CD4-positive, alpha-beta T cell treated with Interleukin-21 for 1 hour (primary cell): ENCODE results near the gene SOBP.

Experiments
- DNase-seq: peaks from one replicate; pipeline ENCODE4 v3.0.0-alpha.2; 2020

The SOBP gene

DNA sequence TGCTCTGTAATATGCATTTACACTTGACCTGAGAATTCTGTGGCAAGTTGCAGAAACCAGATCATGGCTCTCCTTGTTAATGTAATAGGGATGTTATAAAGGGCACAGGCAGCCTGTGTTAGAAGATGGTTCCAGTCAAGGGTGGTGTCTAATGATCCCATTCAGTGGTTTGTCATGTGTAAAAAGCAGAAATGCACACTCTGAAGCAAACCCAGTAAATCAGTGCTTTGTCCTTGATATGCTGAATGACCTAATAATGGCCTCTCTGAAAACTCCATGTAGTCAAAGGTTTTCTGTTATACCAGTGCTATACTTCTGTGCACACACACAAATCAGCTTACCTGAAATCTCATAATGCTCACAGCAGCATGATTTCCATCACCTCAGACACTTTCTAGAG, 66.2 kb downstream of the SOBP start:
- DNase-seq = no peak

DNA sequence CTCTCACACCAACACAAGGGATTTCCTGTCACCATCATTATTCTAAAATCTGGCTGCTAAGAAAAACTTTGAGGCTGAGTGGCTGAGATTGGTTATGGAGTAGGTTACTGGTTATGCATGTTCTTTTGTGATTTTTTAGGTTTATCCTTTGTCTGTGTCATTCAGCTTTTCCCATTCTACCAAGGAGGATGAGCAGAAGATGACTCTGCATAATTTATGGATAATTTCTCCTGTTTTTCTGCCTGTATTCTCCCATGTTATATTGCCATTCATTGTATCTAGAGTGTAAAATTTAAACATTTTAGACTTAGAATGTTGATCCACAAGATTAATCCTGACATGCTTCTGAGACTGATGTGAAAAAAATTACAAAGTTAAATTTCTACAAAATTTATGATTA, 67.8 kb downstream of the SOBP start:
- DNase-seq = no peak

DNA sequence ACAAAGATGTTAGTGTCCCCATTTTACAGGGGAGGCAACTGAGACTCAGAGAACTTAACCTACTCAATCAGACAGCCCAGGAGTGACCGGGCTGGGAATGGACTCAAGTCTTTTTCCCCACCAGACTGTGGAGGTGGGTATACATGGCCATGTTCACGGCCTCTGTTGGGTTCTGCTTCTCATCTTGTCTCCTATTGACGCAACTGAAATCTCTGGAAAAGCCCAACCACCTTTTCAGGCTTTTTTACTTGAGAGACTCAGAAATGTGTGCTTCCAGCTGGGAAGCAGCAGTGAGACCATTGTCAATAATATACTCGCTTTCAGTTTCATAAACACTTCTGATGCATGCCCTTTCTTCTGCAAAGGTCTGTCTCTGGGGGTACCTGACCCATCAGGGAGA, 70.7 kb downstream of the SOBP start:
- DNase-seq = no peak

DNA sequence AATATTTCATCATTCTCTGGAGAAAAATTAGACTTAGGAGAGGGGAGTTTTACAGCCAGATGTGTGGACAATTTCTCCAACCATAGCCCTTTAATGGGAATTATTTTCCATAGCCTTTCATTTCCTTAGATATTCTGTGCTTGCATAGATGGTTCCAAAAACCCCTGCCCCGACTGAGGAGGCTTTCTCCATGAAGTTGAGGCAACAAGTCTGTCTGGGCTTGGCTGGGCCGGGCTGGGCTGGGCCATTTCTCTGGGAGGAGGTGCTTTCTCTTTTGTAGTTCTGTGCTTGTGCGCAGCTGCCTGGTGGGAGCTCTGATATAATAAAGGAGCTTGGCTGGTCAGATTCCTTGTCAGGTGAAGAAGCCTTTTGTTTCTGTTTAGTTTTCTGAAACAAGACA, 71.4 kb downstream of the SOBP start:
- no peak for DNase-seq

DNA sequence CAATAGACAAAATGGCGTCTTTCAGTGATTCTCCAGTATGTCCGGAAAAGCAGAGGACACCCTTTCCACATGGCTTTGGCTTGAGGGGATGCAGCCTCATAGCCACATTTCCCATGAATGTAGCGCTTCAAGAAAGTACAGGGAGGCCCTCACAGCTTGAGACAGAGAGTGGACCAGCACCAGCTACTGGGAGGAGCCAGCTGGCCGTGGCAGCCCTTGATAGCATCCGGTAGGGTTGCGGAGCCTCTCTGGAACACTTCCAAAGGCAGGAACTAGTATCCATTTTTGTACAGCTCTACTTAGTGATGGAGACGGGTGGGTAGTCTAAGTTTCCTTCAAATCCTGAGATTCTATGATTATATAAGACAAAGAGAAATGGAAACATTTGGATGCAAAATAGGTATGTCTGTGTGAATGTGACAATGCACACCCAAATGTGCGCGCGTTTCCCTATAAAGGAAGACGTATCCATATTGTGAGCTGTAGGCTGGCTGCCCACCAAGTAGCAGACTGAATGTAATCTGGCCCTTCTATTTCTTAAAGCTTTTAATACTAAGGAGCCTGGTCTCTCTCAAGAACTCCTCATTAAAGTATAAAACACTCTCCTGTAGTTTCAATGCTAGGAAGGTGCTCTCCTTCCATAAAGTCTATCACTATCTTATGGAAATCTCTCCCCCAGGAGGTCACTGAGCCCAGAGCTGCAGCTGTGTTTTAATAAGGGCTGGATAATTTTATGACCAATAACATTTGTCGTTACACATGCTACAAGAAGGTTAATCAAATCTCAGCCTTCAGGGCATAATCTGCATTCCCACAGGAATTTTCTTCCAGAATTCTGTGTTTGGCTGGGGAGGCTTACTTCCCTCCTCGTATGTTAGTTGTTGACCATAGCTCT, 74.0 kb downstream of the SOBP start:
- no peak for DNase-seq

DNA sequence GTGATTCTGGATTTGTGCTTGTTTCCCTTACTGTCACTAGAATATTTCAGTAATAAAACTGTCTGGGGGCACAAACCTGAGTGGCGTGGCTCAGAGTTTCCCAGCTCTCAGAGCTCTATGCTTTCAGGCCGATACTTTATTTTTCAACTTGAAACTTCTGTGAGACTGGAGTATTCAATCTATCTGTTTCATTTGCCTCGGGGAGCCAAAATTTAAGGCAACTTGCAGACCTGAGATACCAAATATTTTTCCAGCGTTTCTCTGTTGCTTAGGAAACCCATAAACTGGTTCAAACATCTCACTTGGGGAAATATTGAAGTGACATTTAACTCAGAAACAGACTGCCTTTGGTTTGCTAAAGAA, 74.7 kb downstream of the SOBP start:
- no peak for DNase-seq

DNA sequence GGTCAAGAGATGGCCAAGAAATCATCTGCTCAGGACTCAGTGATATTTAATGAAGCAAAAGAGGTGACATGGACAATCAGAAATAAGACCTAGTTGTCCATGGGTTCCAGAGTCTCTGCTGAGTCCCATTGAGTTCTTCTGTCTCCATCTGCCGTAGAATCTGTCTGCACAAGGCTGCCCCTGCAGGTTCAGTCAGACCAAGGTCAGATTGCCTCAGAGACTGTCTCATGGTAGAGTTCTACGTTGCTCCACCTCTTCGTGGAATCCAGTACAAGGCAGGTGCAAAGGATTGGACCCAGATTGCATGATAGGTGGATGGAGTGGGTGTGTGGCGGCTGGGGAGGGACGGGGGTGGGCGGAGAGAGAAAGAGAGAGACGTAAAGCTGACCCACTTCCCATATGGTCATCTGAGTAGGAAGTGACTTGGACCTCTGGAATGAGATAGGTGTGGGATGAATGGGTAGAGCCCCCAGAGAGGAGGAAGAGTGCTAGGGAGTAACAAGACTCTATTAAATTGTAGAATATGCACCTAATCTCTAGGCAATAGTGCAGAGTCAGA, 75.3 kb downstream of the SOBP start:
- DNase-seq = no peak

DNA sequence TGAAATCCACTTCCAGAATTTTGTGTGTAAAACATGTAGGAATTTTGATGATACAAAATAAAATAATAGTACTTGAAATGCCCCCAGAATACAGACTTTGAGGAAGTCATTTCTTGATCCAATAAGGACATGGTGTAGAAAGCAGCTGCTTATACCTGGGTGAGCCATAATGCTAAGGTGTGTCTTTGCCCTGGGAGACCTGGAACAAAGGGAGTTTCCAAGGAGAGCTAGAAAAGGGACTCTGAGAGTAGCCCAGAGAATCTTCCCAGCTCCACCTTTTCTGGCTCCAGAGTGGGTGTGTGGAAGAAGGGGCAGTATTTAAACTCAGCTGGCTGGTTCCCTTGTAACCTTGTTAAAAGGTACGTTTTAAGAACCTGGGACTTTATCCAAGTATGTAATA, 77.7 kb downstream of the SOBP start:
- DNase-seq = no peak

DNA sequence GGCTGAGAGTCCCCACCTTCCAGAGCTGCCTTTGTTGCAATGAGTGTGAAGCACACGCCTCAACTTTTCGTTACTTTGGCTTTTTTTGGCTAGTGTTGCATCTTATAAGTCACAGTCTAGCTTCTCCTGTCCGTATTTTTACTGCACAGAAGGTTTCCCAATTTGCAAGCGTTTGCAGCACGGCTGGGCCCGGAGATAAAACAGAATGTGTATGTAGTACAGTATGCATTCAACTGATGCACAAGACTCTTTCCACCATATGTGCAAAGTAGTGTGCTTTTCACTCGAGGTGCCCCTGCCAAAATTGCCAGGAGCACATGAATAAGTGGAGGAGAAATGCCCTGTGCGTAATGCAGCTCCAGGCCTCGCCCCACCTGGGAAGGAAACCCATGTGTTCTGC, 79.6 kb downstream of the SOBP start:
- no peak for DNase-seq

DNA sequence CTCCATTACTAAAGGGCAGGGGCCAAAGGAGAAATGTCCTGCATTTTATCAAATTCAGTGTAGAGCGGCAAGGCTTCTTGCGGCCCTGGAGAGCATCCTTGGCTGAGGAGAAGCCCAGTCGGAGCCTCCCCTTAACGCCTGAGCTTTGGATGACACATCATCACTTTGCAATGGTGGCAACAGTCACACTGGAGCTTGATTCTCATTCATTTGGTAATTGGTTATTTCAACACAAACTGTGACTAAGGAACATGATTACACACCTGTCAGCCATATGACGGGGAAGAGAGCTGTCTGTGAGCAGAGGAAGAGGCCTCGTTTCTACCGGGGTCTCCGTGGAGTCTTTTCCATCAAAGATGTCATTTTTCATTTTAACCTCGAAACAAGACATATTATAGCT, 81.4 kb downstream of the SOBP start:
- DNase-seq = no peak

DNA sequence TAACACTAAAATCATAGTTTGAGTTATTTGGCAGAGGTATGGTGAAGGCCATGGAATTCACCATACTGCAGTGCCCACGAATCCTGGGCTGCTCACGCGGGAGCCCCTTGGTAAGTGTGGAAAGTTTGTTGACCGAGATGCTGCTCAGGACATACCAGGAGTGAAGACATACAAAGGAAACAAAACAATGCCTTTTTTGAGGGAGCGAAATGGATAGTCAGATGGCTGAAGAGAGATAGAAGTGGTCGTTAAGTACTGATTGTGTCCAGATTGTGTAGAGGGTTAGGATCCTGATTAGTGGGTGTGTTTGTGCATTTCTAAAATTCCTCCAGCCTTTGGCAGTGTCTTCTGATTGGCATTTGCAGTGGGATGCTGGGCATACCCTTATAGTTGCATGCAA, 83.0 kb downstream of the SOBP start:
- no peak for DNase-seq

DNA sequence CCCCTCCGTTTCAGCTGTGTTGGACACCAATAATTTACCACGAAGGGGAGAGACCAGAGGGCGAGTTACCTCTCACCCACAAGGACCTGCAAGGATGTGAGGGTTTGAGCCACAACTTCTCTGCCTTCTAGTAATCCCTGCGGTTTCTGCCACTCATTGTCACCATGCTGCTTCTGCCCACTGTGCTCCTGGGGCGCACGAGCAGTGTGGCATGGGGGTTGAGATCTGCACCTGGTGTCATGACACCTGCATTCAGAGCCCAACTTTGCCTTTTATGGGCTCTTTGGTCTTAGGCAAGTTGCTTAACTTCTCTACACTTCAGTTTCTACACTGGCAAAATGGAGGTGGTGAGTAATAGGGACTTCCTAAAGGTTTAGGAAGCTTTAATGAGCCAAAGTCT, 84.9 kb downstream of the SOBP start:
- DNase-seq = no peak

DNA sequence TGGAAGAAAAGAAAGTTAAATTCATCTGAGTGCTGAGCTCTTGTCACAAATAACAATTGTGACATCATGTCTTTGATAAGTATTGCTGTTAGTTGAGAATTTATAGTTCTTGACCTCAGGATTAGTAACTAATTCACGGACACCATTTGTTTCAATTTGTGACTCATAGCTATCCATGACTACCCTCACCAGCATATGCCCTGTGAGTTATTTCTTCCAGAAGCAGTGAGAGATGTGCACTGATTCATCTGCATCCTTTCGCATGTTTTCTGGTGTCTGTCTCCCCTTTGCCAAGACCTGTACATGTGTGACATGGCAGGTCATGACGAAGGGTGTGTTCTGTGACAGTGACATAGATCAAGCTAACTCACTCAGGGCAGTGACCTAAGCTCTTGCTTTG, 86.9 kb downstream of the SOBP start:
- DNase-seq = no peak

DNA sequence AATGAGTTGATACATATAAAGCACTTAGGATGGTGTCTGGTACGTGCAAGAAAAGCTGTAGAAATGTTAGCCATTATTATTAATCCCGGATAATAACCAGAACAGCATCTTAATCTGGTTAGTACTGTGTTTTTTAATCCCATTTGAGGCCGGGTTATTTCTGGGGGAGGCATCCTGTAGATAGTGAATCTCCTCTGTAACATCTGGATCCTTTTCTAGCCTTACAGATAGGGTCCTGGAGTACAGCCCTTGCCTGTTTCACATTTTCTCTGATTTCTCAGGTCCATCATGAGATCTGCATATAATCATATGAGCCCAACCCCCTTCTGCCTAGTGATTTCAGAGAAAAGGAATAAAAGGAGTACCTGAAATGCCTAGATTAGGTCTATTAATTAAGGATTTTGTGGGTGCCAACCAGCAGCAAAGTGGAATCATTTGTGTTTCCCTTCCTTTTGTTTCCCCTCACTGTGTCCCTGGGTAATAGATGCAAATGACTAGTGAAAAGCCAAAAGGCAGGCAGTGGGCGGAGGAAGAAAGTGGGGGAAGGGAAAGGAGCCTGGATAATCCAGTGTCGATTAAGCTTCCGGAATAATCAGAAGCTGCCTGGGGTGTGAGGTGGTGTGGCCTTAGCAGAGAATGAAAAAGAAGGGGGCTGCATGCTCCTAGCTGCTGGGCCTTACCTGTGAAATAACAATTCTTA, 88.9 kb downstream of the SOBP start:
- DNase-seq = no peak

DNA sequence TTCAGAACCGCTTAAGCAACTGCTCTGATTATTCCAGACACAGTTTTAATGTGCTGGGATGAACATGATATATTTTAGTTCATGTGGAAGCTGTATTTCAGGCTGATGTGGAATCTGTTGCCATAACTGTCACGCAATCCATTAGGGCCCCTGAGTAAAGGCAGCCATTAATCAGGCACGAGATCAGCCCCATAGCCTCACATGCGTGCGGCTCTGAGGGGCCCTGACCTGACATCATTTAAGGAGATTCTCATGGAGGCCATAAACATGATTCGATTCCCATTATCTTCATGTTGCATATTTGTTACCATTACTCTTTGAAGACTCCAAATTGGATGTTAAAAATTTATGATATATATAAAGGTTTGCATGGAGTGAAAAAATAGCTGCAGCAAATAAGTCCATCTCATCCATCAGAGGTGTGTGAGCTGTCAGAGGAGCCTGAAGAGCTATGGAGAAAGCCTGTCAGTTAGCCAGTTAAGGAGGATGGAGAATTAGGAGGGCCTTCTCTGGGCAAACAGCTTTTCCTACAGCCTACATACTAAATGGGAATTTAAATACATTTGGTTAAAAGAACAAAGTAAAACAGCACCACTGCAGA, 89.6 kb downstream of the SOBP start:
- no peak for DNase-seq

DNA sequence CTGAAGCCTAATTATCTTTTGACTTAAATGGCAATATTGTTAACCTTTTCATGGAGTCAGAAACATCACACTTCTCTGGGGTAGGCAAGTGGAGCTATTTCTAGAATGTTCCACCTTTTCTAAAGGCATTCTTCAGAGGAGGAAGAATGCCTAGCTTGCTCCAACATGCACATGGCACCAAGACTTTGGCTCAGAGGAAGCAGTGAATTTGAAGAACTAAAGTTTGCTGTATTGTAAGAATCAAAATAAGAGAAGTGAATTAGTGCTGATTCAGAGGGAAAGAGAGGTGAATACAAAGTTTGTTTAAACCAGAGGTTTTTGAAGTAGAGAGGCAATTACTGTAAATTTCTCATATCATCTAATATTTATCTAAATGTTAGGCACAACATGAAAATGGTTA, 92.2 kb downstream of the SOBP start:
- no peak for DNase-seq

DNA sequence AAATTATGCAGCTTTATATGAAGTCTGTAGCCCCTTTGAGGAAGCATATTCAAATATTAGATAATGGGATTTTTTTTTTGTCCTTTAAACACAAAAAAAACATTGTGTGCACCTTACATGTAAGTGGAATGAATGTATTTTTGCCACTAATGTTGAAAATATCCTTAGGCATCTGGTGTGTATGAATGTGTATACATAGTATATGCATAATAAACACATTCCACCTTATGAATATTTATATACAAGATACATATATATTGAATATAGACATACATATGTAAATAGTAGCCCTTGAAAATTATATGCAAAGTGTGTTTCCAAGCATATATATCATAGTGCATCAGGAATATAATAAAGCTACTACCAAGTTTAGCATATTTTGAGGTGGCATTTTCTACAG, 94.8 kb downstream of the SOBP start:
- DNase-seq = no peak

DNA sequence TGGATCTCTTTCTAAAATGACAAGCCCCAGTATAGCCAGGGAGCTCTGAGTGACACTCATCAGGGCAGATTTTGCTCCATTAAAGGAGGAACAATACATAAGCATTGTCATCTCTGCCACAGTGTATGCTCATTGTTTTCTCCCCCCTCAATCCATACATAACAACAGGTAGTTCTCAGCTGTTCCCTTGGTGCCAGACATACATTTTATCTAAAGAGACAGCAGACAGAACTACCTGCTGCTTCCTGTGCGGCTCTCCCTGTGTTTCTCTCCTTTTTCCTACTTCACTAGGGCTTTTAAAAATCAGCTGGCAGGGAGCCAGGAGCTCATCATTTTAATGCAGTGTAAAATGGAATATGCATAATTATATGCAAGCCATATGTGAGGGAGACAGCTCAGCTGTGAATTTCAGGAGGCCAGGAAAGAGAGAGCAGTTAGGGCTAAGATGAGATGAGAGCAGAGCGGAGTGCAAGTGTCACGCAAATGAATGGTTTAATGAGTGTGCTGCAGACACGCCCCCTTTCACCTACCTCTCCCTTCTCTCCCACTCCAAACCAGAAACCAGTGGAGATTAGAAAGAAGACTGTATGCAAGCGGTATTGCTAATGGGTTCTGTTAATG, 96.0 kb downstream of the SOBP start:
- DNase-seq = no peak

DNA sequence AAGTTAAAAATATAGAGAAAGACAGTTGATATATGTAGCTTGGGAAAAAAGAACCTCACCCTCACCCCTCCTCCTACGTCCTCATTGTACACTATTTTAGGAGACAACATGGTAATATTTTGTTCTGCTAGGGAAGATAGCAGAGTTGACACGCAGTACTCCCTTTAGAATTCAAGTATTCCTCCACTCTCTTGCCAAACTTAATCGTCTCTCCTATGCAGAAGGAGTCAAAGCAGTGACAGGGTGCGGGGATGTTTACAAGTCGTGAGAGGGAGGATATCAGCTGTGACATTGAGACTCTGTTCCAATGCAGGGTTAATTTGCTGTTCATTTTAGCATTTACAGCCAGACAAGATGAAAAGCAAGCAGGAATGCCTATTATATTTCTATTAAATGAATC, 97.5 kb downstream of the SOBP start:
- no peak for DNase-seq

DNA sequence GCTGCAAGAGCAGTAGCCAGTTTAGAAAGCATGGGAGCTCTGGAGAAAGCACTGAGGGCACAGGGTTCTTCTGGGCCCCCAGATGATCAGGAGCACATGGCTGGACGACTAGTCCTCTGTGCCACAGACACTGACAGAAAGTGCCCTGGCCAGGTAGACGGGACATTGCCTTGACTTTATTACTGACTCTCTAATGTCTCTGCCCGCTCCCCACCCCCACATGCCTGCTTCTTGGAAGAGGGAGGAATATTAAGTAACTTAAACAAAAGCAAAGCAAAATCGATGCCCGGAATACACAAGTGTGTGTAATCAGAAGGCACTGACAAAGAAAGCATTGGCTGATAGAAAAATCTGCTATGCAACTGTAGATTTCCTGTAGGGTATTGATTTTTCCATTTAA, 99.3 kb downstream of the SOBP start:
- no peak for DNase-seq

DNA sequence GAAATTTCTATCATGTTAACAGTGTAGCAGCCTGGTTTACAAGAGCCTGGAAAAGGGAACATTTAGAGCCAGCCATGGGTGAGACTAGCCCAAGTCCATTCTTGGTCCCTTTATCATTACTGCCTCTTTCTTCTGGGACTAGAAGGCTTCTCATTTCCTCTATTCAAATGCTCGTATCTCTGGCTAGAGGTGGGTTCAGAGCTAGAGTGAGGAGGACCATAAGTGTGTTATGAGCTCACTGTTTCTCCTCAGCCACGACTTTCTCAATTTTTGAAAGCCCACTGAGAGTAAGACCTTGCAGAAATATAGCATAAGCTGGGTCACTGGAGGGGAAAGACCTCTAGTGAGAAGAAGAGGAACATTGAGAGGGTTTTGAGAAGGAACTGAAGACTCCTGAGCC, 100.0 kb downstream of the SOBP start:
- DNase-seq = no peak

DNA sequence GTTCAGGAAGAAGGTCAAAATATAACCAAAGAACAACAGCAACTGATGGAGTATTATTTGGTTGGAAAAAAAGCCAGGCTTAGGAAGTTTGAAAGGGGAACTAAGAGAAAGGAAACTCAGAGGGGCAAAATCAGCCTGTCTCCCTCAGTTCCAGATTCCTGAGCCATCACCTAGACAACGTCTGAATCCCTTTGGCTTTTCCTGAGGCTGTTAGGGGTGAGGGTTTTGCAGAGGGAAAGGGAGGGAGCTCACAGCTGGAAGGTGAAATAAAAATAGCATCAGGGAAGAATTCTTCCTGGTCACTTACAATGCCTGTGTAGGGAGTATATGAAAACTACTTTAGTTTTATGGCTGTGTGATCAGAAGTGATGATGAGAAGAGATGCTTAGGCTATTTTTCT, 100.5 kb downstream of the SOBP start:
- no peak for DNase-seq

DNA sequence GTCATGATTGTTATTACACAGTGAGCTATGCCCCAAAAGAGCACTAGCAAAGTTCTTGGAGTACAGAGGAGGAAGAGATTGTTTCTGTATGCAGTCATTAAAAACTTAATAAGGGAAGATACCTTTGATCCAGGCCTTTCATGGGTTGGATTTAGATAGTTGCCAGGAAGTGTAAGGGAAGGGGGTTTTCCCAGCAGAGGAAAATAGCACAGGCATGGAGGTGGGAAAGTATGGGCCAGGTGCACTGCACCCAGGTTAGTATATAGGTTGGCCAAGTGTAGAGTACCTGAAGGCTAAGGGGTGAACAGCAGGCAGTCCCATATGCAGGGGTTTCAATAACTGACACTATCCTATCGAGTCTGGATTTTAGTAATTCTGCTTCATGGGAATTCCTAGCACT, 101.4 kb downstream of the SOBP start:
- no peak for DNase-seq

DNA sequence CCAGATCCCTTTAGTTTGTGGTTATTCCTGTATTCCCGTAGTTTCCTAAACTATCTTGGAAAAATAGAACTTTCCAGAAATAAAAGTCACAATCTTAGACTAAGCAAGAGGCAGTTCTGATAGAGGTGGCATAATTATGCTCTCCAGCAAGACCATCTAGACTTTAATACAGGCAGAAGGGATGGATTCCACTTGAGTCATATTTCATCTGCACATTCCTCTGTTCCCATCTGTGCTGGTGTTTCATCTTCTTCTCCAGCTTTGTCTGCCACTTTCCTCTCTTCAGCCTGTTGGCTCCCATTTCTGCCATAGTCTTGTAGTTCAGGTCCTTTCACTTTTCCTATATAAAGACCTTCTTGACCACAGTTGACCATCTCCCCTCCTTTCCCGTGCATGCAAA, 102.9 kb downstream of the SOBP start:
- no peak for DNase-seq
